H1 (cell line): ENCODE results near the gene SBF2. TPM values are rescaled to one million over a fixed set of nuclear protein-coding genes. Genes with fewer than 3 reads are reported as not detected.

ENCODE experiments used
- CREB1 ChIP-seq: IDR thresholded peaks from 2 replicates; pipeline ENCODE4 v1.6.1; 2012; ENCODE audit warnings: inconsistent platforms
- JUND ChIP-seq: IDR thresholded peaks from 2 replicates; pipeline ENCODE4 v1.6.1; 2011; ENCODE audit warnings: mild to moderate bottlenecking, improper control_type of control experiment, low read length
- SAP30 ChIP-seq: fragments of 300-600 bp; sonication (generic); IDR thresholded peaks from 2 replicates; pipeline ENCODE4 v1.7.1; 2012; ENCODE audit warnings: low read length, moderate library complexity, mild to moderate bottlenecking, inconsistent platforms; ENCODE audit not compliant: insufficient read depth, insufficient replicate concordance
- polyA plus RNA-seq, 7 experiments: library from polyadenylated mRNA; depleted of rRNA in 3 of 7; stranded (reverse) in 5 of 7; unstranded in 2 of 7; fragments of >200 nt in 5 of 7; fragments of 200-250 nt in 2 of 7; gene quantifications; 1 replicate in 5 of 7; 2 replicates in 1 of 7; 4 replicates in 1 of 7; pipeline versions ENCODE4 v1.2.1 to v1.2.3, GENCODE V29; 2011 to 2013; ENCODE audit warnings: missing spikeins in 2 of 7, mixed read lengths in 2 of 7
- total RNA-seq: library from RNA; stranded (reverse); fragmentation: NEBNext Ultra II Directional; extraction: Animal tissue kit (Norgen Biotek cat#: 25700); gene quantifications from 2 replicates; pipeline ENCODE4 v1.2.1, GENCODE V29; 2021

SBF2 gene
- total and polyA plus RNA-seq, 2 of the 8 experiments (the other 6 are each of a cell fraction or from before 2014, with no cell fraction given) = 36.7 to 50.5 TPM

DNA sequence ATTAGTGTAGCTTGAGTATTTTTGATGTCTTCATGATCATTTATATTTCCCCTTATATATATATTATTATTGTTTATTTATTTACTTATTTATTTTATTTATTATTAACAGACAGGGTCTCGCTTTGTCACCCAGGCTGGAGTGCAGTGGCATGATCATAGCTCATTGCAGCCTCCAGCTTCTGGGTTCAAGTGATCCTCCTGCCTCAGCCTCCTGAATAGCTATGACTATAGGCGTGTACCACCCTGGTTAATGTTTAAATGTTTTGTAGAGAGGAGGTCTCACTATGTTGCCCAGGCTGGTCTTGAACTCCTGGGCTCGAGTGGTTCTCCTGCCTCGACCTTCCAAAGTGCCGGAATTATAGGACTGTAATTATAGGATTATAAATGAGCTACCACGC is 21.1 kb upstream of the SBF2 start (continued):
- TF ChIP-seq CREB1 (no peak), SAP30 (no peak), JUND (no peak)
